ENCODE results near the gene RAD50.

DNA sequence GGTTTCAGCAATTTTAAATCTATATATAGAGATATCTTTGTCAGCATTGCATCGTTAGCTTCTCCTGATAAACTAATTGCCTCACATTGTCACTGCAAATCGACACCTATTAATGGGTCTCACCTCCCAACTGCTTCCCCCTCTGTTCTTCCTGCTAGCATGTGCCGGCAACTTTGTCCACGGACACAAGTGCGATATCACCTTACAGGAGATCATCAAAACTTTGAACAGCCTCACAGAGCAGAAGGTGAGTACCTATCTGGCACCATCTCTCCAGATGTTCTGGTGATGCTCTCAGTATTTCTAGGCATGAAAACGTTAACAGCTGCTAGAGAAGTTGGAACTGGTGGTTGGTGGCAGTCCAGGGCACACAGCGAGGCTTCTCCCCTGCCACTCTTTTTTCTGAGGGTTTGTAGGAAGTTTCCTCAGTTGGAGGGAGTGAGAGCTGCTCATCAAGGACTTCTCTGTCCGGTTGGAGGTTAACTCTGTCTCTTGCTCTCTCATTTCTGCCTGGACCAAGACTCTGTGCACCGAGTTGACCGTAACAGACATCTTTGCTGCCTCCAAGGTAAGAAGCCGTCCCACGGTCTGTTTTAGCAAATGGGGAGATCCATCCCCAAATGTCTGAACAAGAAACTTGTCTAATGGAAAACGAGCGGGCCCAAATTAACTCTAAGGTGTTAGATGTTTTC is 117.3 kb downstream of the RAD50 start, which contains the start of gene IL4:
- TF ChIP-seq SMC3 (IDR thresholded peaks at IDR 0.05; ENCODE audit: low read depth, low read length): no peak
- no peak for TF ChIP-seq FOXM1 (IDR thresholded peaks at IDR 0.05; ENCODE audit: low read depth)
- TF ChIP-seq, protein P1, sequence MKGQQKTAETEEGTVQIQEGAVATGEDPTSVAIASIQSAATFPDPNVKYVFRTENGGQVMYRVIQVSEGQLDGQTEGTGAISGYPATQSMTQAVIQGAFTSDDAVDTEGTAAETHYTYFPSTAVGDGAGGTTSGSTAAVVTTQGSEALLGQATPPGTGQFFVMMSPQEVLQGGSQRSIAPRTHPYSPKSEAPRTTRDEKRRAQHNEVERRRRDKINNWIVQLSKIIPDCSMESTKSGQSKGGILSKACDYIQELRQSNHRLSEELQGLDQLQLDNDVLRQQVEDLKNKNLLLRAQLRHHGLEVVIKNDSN (IDR thresholded peaks at IDR 0.05; ENCODE audit: borderline replicate concordance, low read depth): no peak
- TF ChIP-seq, protein P2, sequence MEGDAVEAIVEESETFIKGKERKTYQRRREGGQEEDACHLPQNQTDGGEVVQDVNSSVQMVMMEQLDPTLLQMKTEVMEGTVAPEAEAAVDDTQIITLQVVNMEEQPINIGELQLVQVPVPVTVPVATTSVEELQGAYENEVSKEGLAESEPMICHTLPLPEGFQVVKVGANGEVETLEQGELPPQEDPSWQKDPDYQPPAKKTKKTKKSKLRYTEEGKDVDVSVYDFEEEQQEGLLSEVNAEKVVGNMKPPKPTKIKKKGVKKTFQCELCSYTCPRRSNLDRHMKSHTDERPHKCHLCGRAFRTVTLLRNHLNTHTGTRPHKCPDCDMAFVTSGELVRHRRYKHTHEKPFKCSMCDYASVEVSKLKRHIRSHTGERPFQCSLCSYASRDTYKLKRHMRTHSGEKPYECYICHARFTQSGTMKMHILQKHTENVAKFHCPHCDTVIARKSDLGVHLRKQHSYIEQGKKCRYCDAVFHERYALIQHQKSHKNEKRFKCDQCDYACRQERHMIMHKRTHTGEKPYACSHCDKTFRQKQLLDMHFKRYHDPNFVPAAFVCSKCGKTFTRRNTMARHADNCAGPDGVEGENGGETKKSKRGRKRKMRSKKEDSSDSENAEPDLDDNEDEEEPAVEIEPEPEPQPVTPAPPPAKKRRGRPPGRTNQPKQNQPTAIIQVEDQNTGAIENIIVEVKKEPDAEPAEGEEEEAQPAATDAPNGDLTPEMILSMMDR (IDR thresholded peaks at IDR 0.05): no peak
- TF ChIP-seq POLR2AphosphoS5 (IDR thresholded peaks at IDR 0.05; ENCODE audit: low read depth, low read length): no peak
